AG20443 (cell line): ENCODE data around the gene CSF2.
"Not testable (repeated sequence)": the region's sequence is repeated elsewhere in the genome, so short reads cannot be mapped to it uniquely, and the experiment has no call there.

Source experiments
- DNase-seq: peaks from one replicate; pipeline ENCODE4 v3.0.0; 2012; ENCODE audit warnings: low spot score, mixed read lengths

CSF2 gene

GRCh38 chr5:132087176-132087575 lies 13.6 kb downstream of the CSF2 start:
- no peak for DNase-seq

DNA sequence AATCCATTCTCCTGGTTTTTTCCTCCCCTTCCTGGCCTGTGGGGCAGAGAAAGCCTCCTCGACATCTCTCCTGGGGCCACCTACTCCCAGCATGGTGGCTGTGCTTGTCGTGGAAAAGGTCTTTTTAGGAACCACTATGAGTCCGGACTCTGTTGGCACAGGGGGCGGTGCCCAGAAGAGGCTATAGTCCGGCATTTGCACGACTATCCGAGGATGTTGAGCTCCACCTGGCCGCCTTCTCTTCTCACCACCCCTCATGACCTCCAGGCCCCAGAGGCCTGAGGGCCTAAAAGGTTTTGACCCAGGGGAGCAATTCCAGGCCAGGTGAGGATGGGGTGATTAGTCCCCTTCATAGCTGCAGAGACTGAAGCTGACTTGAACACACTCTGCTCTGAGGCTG lies 14.1 kb downstream of the CSF2 start:
- DNase-seq, result no peak

DNA sequence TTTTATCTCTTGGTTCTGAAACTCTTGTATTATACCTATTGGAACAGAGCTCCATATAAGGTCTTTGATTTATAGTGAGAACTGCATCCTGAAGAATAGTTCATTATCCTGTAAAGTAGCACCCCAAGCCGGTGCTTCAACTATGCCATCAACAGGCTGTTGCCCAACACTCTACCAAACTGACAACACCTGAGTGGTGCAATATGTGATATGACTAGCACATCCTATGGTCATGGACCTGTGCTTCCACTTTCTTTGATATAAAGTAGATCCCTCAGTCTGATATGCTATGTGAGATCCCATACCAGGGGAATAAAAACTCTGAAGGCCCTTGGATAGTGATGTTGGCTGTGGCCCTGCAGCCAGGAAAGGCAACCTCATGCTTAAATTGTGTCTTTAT lies 15.8 kb downstream of the CSF2 start:
- DNase-seq, result no peak

DNA sequence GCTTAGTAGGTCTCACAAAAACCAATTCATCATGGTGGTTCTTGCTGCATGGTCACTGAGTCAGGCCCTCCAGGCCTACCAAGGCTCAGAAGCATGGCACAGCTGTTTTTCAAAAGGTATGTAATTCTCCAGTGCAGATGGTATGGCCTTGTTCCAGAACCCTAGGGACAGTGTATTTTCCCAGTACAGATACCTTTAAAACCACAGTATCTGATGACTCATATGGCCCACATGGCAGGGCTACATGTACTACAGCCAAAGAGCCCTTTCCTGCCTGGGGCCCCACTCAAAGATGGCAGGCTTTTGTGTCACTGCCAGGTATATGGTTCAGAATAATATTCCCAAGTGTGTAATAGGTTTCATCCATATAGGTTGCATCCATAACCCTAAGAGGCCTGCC lies 16.5 kb downstream of the CSF2 start:
- DNase-seq, result peak; percentile 64

DNA sequence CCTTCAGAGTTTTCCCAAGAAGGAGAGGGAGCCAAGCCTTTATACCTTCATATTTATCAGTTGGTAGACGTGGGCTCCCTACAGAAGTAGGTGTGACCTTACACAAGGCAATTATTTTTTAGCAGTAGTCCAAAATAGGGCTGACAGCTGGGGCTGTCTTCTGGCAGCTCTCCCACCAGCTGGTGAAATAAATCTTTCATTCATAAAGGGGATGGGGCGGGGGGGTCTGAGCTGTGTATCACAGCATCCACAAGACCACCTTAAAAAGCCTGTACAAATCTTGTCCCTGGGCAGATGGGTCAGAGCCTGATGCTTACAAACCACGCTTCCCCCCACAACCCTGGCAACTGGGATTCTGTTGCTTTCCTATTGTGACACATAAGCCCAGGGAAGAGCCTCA lies 19.7 kb downstream of the CSF2 start:
- DNase-seq, result no peak

DNA sequence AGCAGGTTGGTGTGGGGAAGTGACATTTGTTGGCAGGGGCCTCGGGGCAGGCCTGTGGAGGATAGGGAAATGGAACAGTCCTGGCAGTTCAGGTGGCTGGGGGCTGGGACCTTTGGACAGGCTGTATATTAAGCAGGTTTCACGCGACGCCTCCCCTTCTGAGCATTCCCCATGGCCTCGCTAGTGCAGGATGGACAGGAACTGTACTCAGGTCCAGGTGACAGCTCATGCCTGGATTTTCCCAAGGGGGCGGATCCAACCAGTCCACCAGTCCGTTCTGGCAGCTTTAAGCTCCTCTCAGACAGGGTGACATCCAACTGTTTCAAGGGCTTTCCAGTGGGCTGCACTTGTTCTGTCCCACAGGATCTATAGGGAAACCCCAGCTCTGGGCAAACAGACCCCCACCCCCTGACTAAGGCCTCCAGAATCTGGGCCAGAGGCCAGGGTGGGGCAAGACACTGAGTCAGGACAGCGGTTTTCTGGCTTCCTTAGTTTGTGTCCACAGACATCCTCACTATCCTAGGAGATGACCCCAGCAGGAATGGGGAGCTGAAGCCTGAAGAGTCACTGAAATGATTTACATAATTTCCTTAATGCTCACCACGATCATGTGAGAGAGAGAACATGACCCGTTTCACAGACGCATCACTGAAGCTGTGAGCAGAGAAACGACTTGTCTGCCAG lies 20.9 kb downstream of the CSF2 start:
- DNase-seq, result peak; percentile 93

DNA sequence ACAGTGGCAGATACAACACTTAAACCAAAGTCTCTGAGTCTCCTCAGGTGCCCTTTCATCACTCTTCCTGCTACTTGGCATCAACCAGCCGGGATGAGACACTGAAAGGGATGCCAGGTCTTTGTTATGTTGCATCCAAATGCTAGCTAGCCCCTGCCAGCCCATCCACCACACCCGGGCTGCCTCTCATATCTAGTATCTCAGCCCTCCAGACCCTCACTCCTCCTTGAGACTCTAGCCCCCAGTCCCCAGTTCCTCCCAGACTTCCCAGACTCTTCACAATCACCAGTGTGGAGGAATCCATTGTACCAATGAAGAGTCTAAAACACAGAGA lies 21.5 kb downstream of the CSF2 start:
- no peak for DNase-seq

DNA sequence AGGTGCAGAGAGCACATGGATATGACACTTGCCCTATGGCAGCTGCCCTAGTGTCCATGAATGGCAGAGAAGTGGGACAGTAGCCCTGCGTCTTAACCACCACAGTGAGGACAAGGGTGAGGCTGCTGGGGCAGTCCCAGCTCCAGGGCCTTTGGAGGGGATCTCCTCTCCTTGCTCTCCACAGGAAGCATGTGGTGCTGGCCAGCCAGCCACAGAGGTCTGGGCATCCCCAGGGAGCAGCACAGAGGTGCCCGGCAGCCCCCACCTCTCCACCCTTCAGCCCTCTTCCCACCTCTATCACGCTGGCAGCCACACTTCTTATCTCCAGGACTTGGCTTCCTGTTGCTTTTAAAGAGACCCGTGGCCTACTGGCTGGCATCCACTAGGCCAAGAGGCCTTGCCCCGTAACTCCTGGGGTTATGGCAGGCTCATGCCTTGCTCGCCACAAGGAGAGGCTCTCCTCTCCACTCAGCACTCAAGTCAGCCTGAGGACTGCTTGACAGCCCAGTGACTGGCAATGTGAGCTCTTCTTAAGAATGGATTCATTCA lies 21.9 kb downstream of the CSF2 start:
- no peak for DNase-seq

- DNase-seq, result no peak
Measured at GRCh38 chr5:132096904-132097303, 23.3 kb downstream of the CSF2 start.

DNA sequence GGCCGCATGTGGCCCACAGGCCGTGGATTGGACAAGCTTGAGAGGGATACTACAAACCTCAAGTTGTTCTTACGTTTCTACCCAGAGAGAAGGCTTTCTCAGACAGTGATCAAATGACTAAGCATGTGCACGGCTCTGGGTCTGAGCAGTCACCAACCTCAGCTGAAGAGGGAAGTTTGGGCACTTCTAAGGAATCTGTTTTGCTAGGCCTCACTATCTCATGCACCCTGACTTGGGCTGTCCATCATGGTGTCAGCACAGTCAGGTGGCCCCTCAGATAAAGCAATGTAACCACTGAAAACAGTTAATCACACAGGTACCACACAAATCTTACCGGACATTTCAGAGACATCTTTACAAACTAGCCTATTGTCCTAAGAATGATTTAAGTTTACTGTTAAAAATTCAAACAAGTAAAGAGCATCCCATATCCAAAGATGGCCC lies 24.6 kb downstream of the CSF2 start:
- peak; percentile 45 for DNase-seq

- DNase-seq, result no peak
Measured at GRCh38 chr5:132098621-132099020, 25.0 kb downstream of the CSF2 start.

- no peak for DNase-seq
Measured at GRCh38 chr5:132099076-132099748, 25.6 kb downstream of the CSF2 start.

DNA sequence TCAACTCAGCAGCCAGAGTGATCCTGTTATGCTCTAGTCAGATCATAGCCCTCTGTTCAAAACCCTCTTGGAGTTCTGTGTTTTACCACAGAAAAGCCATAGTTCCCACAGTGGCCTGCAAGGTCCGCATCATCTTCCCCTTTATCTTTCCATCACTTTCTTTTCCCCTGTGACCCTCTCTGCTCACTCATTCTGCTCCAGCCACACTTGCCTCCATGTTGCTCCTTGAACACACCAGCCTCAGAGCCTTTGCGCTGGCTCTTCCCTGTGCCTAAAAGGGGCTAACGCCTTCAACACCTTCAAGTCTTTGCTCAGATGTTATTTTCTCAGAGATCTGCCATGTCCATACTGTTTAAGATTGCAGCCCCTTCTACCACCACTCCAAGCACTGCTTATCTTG lies 26.3 kb downstream of the CSF2 start:
- no peak for DNase-seq

DNA sequence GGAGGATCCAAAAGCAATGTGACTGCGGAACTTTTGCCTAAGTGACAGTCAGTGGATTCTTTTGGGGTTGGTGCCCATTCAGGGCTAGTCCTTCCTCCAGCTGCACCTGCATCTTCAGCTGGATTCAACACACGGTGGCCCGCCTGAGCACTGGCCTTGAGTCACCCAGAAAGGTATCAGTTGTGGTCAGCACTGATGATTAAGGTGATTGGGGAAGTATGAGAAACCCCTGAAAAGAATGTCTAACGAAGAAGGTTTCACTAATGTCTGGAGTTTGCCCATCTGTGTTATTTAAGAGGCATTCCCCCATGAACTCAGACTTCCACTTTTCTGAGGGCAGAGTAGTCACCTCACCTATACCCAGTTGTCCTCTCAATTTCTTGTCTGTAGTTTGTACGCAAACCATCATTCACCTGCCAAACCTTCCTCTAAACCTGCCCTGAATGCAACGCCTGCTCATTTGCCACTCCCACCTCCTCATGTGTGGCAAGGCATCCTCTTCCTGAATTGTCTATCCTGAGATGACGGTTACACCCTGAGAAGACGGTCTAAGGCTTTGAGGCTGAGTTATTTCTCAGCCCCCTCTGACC lies 27.2 kb downstream of the CSF2 start:
- no peak for DNase-seq

GRCh38 chr5:132101385-132101880 lies 27.8 kb downstream of the CSF2 start:
- no peak for DNase-seq

GRCh38 chr5:132102101-132102701 lies 28.6 kb downstream of the CSF2 start:
- no peak for DNase-seq

- DNase-seq, result no peak
Measured at GRCh38 chr5:132102944-132103331, 29.3 kb downstream of the CSF2 start.

GRCh38 chr5:132103332-132103951 lies 29.9 kb downstream of the CSF2 start:
- DNase-seq, result peak; percentile 87

- no peak for DNase-seq
Measured at GRCh38 chr5:132103969-132104391, 30.4 kb downstream of the CSF2 start.

DNA sequence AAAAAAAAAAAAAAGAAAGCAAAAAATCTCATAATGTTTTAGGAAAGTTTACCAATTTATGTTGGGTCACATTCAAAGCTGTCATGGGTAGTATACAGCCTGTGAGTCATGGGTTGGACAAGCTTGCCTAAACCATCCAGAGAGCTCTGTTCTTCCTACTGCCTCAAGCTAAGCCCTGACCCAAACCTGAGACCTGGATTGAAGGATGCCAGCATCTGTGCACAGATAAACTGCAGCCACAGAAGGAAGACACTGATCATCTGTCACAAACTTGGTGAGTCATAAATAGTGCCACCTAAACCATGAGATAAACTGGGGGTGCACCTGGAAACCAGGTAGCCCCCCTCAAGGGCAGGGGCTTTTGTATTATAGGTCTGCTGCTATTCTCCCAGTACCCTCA lies 31.0 kb downstream of the CSF2 start:
- DNase-seq, result peak; percentile 64

- DNase-seq, result no peak
Measured at GRCh38 chr5:132105688-132106087, 32.1 kb downstream of the CSF2 start.

GRCh38 chr5:132108495-132108894 lies 34.9 kb downstream of the CSF2 start:
- not testable (repeated sequence) for DNase-seq
